Ascending aorta (tissue), 2 donors: ENCODE results near the gene CENPP. TPM values are rescaled to one million over a fixed set of nuclear protein-coding genes. Genes with fewer than 3 reads are reported as not detected.

Experiments
- DNase-seq, 2 donors: peaks; one replicate each; pipeline ENCODE4 v3.0.0-alpha.2; 2019; ENCODE audit warnings: low spot score in 2 of 2
- H3K27ac ChIP-seq, 2 donors: fragments of 200-600 bp; sonication (generic); one replicate each; pipeline ENCODE4 v1.5.1; 2016 to 2017; ENCODE audit warnings: mild to moderate bottlenecking in 1 of 2
- H3K27me3 ChIP-seq: fragments of 200-600 bp; sonication (generic); one replicate; pipeline ENCODE4 v1.5.1; 2017
- H3K36me3 ChIP-seq, 2 donors: fragments of 200-600 bp; sonication (generic); one replicate each; pipeline ENCODE4 v1.5.1; 2016
- H3K4me1 ChIP-seq, 2 donors: fragments of 200-600 bp; sonication (generic); one replicate each; pipeline ENCODE4 v1.5.1; 2016 to 2017; ENCODE audit warnings: mild to moderate bottlenecking in 1 of 2
- H3K4me3 ChIP-seq, 2 donors: fragments of 200-600 bp; sonication (generic); one replicate each; pipeline ENCODE4 v1.5.1; 2016 to 2017; ENCODE audit warnings: mild to moderate bottlenecking in 1 of 2
- H3K9me3 ChIP-seq, 2 donors: fragments of 200-600 bp; sonication (generic); one replicate each; pipeline ENCODE4 v1.5.1; 2016
- intact Hi-C: fragments of 100-400 bp; cut with DNase I; formaldehyde crosslinking; loops from one replicate; pipeline ENCODE4 v1.15.1; 2023
- total RNA-seq: library from RNA; depleted of rRNA; stranded (reverse); fragments of >200 nt; gene quantifications from one replicate; pipeline ENCODE4 v1.1.0, GENCODE V29; 2016
- TF ChIP-seq, protein P1 (sequence below), 3 experiments: fragments of 200-600 bp in 2 of 3; fragments of 450-650 bp in 1 of 3; sonication (generic) in 2 of 3; IDR thresholded peaks; one replicate each; pipeline ENCODE4 v1.5.1; 2016 to 2019; ENCODE audit warnings: antibody characterized with exemption in 3 of 3, mild to moderate bottlenecking in 1 of 3, moderate library complexity in 1 of 3

The CENPP gene
- total RNA-seq, 1 donor from 2014 or later, result 0.43 TPM

DNA sequence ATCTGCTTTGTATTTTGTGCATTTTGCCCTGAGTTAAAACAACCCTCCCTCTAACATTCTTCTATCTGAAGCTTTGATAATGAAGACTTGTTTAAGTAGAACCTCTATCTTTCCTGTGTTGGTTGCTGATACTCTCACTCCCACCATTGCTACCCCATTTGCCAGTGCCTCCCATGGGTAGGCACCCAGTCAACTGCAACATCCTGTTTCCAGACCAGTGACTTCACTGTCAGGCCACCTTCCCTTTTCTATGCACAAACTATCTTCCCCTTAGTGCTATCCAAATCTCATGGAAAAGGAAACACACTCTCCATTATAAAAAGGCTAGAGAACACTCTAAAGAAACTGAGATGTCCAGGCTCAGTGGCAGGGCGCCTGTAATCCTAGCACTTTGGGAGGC is 26.6 kb upstream of the CENPP start:
- DNase-seq, result no peak
- intact Hi-C loops, result no loop called here
- Histone ChIP-seq H3K36me3 (peaks cover 48 to 74% of the 10 kb centered on the region in 2 donors), H3K27me3 (no peaks in the 10 kb centered on the region), H3K9me3 (no peaks in the 10 kb centered on the region), H3K4me3 (no peak overlapping the region), H3K4me1 (peaks cover 0 to 6% of the 10 kb centered on the region in 2 donors), H3K27ac (no peak overlapping the region)
- TF ChIP-seq, protein P1, sequence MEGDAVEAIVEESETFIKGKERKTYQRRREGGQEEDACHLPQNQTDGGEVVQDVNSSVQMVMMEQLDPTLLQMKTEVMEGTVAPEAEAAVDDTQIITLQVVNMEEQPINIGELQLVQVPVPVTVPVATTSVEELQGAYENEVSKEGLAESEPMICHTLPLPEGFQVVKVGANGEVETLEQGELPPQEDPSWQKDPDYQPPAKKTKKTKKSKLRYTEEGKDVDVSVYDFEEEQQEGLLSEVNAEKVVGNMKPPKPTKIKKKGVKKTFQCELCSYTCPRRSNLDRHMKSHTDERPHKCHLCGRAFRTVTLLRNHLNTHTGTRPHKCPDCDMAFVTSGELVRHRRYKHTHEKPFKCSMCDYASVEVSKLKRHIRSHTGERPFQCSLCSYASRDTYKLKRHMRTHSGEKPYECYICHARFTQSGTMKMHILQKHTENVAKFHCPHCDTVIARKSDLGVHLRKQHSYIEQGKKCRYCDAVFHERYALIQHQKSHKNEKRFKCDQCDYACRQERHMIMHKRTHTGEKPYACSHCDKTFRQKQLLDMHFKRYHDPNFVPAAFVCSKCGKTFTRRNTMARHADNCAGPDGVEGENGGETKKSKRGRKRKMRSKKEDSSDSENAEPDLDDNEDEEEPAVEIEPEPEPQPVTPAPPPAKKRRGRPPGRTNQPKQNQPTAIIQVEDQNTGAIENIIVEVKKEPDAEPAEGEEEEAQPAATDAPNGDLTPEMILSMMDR (IDR thresholded peaks at IDR 0.05), result no peak

DNA sequence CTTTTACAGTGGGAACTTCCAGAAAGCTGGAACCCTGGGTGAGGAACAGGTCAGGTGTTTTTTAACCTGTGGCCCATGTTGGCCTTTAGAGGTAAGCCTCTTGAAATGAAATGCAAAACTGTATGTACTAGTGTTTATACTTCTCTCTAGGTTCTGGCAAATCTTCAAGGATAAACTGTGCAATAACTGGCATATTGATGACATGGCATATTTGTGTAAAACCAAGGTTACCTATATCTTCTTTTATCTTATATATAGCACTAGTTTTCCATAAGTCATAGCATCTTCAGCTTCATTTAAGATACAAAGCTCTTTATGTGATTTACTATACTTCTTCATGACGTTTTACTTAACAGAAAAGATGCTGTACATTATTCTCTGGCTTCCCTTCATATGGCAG is 24.8 kb upstream of the CENPP start:
- no peaks in the 10 kb centered on the region for H3K9me3 ChIP-seq
- no peaks in the 10 kb centered on the region for H3K4me1 ChIP-seq
- no peak for DNase-seq
- no peak overlapping the region for H3K4me3 ChIP-seq
- TF ChIP-seq, protein P1 (IDR thresholded peaks at IDR 0.05), result no peak
- intact Hi-C loops, result no loop called here
- H3K36me3 ChIP-seq, result peaks cover 63 to 93% of the 10 kb centered on the region in 2 donors
- H3K27me3 ChIP-seq, result no peaks in the 10 kb centered on the region
- H3K27ac ChIP-seq, result no peak overlapping the region

DNA sequence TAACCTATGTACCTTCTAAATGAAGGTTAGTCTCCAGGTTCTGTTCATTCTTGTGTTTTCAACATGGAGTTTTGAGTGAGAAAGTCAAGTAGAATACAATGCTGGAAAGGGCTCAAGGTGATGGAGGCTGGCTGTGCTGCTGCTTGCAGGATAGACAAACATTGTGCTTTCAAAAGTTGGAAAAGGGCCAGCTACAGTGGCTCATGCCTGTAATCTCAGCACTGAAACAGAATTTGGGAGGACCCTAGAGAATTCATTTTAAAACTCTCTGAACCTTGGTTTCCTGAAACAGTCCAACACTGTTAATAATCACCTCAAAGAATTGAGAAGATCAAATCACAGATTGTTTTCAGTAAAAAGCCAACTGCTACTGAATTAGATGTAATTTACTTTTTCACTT is 16.9 kb upstream of the CENPP start:
- TF ChIP-seq, protein P1 (IDR thresholded peaks at IDR 0.05), result no peak
- intact Hi-C loops, result no loop called here
- H3K27me3 ChIP-seq, result no peaks in the 10 kb centered on the region
- no peak overlapping the region for H3K4me3 ChIP-seq
- no peaks in the 10 kb centered on the region for H3K4me1 ChIP-seq
- no peaks in the 10 kb centered on the region for H3K9me3 ChIP-seq
- no peak for DNase-seq
- peaks cover 49 to 78% of the 10 kb centered on the region in 2 donors for H3K36me3 ChIP-seq
- H3K27ac ChIP-seq, result no peak overlapping the region

DNA sequence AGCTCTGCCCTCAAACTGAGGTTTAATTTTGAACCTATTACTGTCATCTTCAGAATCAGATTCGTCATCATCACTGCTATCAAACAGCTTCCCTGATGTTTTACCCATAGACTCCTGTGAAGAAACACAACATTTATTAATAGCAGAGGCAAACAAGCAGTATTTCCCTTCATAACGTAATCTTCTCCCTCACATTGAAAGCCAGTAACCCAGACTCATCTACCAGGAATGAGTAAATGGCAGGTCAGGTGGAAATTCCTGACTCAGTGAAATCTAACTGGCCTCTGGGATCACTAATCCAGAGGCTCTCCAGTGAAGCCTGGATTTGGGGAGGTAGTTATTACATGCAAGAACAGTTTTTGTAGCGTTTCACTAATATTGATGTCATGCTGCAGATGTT is 15.2 kb upstream of the CENPP start:
- no peaks in the 10 kb centered on the region for H3K27me3 ChIP-seq
- H3K4me3 ChIP-seq, result no peak overlapping the region
- peaks cover 46 to 75% of the 10 kb centered on the region in 2 donors for H3K36me3 ChIP-seq
- no peak for DNase-seq
- H3K9me3 ChIP-seq, result no peaks in the 10 kb centered on the region
- intact Hi-C loops, result no loop called here
- TF ChIP-seq, protein P1 (IDR thresholded peaks at IDR 0.05), result no peak
- no peaks in the 10 kb centered on the region for H3K4me1 ChIP-seq
- H3K27ac ChIP-seq, result no peak overlapping the region

DNA sequence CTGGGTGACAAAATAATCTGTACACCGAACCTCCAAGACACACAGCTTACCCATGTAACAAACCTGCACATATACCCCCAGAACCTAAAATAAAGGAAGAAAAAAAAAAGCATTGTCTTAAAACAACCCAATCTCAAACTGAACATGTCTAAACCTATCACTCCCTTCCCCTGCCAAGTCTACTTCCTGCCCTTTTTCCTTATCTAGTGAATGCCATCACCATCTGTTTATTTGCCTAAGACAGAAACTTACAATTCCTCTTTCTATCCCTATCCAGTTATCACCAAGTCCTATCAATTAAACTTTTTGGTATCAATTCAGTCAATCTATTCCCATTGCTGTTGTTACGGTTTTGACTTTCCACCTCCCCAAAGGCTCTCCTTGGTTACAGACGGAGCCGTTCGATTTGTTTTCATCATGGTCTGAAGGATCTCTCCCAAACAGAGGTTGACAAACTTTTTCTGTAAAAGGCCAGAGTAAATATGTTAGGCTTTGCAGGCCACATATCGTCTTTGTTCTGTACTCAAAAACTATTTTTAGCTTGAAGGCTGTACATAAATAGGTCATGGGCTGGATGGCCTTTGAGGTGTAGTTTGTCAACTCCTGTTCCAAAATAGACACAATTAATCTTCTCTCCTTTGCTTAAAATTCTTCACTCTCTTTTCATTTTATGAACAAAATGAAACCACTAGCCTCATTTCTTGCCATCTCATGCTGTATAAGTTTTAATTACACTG is 12.7 kb upstream of the CENPP start:
- Histone ChIP-seq H3K4me3 (no peak overlapping the region), H3K27ac (no peak overlapping the region), H3K27me3 (no peaks in the 10 kb centered on the region), H3K36me3 (peaks cover 43 to 74% of the 10 kb centered on the region in 2 donors), H3K9me3 (no peaks in the 10 kb centered on the region), H3K4me1 (no peaks in the 10 kb centered on the region)
- intact Hi-C loops, result no loop called here
- no peak for DNase-seq
- TF ChIP-seq, protein P1 (IDR thresholded peaks at IDR 0.05), result no peak
